DOHH2 (cell line): Measurements from ENCODE around the gene ESRRG.

Experiments used
- H3F3A ChIP-seq: fragments of 200-600 bp; sonication (generic), shearing (Covaris generic); 2 replicates; pipeline ENCODE4 v1.6.0; 2016; ENCODE audit warnings: antibody characterized with exemption, mild to moderate bottlenecking; ENCODE audit not compliant: control insufficient read depth, insufficient read depth
- H3K27ac ChIP-seq: fragments of 200-600 bp; sonication (generic); 2 replicates; pipeline ENCODE4 v1.5.1; 2014; ENCODE audit warnings: low read depth, mild to moderate bottlenecking, low read length, moderate library complexity
- H3K27me3 ChIP-seq: fragments of 200-600 bp; sonication (generic); 2 replicates; pipeline ENCODE4 v1.6.1; 2014; ENCODE audit warnings: mild to moderate bottlenecking, low read length, mixed read lengths; ENCODE audit not compliant: control insufficient read depth
- H3K36me3 ChIP-seq: fragments of 200-600 bp; sonication (generic); 2 replicates; pipeline ENCODE4 v1.6.1; 2014; ENCODE audit warnings: mild to moderate bottlenecking, low read length, moderate library complexity, mixed read lengths; ENCODE audit not compliant: control insufficient read depth
- H3K4me1 ChIP-seq: fragments of 200-600 bp; sonication (generic); 2 replicates; pipeline ENCODE4 v1.6.1; 2014; ENCODE audit warnings: mild to moderate bottlenecking, low read length, mixed read lengths; ENCODE audit not compliant: control insufficient read depth
- H3K4me2 ChIP-seq: fragments of 200-600 bp; sonication (generic); 2 replicates; pipeline ENCODE4 v1.6.0; 2014; ENCODE audit warnings: mild to moderate bottlenecking, low read length, moderate library complexity
- H3K4me3 ChIP-seq: fragments of 200-600 bp; sonication (generic); 2 replicates; pipeline ENCODE4 v1.5.1; 2014; ENCODE audit warnings: mild to moderate bottlenecking, low read length, mixed read lengths
- H3K79me2 ChIP-seq: fragments of 200-600 bp; sonication (generic); 2 replicates; pipeline ENCODE4 v1.6.1; 2014; ENCODE audit warnings: mild to moderate bottlenecking, low read length, mixed read lengths; ENCODE audit not compliant: control insufficient read depth
- H3K9me2 ChIP-seq: fragments of 200-600 bp; sonication (generic); replicated peaks from 2 replicates; pipeline ENCODE4 v1.6.1; 2014; ENCODE audit warnings: mild to moderate bottlenecking, low read length, mixed read lengths; ENCODE audit not compliant: control insufficient read depth
- H3K9me3 ChIP-seq: fragments of 200-600 bp; sonication (generic); 2 replicates; pipeline ENCODE4 v1.6.1; 2014; ENCODE audit warnings: antibody characterized with exemption, low read length, mixed read lengths; ENCODE audit not compliant: control insufficient read depth, insufficient read depth
- H4K20me1 ChIP-seq: fragments of 200-600 bp; sonication (generic); 2 replicates; pipeline ENCODE4 v1.6.0; 2014; ENCODE audit warnings: low read depth, mild to moderate bottlenecking, antibody characterized with exemption, low read length, moderate library complexity; ENCODE audit not compliant: control insufficient read depth, insufficient read depth
- EZH2phosphoT487 ChIP-seq: fragments of 200-600 bp; sonication (generic); IDR thresholded peaks from 2 replicates; pipeline ENCODE4 v1.6.1; 2017; ENCODE audit warnings: borderline replicate concordance, mild to moderate bottlenecking, antibody characterized with exemption, low read length, moderate library complexity, mixed read lengths
- TF ChIP-seq, protein P1 (sequence below): fragments of 200-600 bp; sonication (generic); IDR thresholded peaks from one replicate; pipeline ENCODE4 v1.5.1; 2014; ENCODE audit warnings: antibody characterized with exemption, mild to moderate bottlenecking, low read depth, low read length; ENCODE audit not compliant: poor library complexity, severe bottlenecking

Gene ESRRG

DNA sequence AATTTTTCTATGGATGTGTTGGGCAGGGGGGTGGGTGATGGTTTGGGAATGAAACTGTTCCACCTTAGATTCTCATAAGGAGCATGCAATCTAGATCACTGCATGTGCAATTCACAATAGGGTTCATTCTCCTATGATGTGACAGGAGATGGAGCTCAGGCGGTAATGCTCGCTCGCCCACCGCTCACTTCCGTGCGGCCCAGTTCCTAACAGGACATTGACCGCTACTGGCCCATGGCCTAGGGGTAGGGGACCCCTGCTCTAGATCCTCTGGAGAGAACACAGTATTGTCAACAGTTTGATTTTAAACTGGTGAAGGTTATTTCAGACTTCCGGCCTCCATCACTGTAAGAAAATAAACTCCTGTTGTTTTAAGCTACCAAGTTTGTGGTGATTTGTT is 245.0 kb downstream of the ESRRG start:
- H3F3A ChIP-seq, result no peaks in the 10 kb centered on the region
- H3K27ac ChIP-seq, result no peak overlapping the region
- TF ChIP-seq, protein P1, sequence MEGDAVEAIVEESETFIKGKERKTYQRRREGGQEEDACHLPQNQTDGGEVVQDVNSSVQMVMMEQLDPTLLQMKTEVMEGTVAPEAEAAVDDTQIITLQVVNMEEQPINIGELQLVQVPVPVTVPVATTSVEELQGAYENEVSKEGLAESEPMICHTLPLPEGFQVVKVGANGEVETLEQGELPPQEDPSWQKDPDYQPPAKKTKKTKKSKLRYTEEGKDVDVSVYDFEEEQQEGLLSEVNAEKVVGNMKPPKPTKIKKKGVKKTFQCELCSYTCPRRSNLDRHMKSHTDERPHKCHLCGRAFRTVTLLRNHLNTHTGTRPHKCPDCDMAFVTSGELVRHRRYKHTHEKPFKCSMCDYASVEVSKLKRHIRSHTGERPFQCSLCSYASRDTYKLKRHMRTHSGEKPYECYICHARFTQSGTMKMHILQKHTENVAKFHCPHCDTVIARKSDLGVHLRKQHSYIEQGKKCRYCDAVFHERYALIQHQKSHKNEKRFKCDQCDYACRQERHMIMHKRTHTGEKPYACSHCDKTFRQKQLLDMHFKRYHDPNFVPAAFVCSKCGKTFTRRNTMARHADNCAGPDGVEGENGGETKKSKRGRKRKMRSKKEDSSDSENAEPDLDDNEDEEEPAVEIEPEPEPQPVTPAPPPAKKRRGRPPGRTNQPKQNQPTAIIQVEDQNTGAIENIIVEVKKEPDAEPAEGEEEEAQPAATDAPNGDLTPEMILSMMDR, result no peak
- TF ChIP-seq EZH2phosphoT487, result no peak
- no peaks in the 10 kb centered on the region for H3K4me1 ChIP-seq
- no peaks in the 10 kb centered on the region for H3K27me3 ChIP-seq
- no peaks in the 10 kb centered on the region for H3K9me2 ChIP-seq
- no peaks in the 10 kb centered on the region for H4K20me1 ChIP-seq
- H3K36me3 ChIP-seq, result no peaks in the 10 kb centered on the region
- no peaks in the 10 kb centered on the region for H3K9me3 ChIP-seq
- H3K4me2 ChIP-seq, result no peak overlapping the region
- no peaks in the 10 kb centered on the region for H3K79me2 ChIP-seq
- no peak overlapping the region for H3K4me3 ChIP-seq

DNA sequence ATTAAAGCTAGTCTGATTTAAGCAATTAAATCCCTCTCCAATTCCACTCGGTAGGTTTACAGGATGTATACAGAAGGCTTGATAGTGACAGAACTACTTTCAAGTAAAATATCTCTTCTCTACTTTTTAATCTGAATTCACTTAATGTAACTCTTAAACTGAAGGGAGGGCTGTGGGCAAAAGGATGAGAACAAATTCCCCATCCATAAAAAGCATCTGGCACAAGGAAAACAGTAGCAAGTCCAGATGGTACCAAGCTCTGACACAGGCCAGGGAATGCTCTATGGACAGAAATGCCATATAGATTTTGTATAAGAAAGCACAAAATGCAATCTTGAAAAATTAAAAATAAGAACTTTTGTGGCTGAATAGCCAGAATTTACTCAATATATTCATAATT is 246.9 kb downstream of the ESRRG start:
- H3F3A ChIP-seq, result no peaks in the 10 kb centered on the region
- no peaks in the 10 kb centered on the region for H3K27me3 ChIP-seq
- no peaks in the 10 kb centered on the region for H3K36me3 ChIP-seq
- no peak overlapping the region for H3K27ac ChIP-seq
- H3K4me3 ChIP-seq, result no peak overlapping the region
- H3K4me2 ChIP-seq, result no peak overlapping the region
- H3K9me2 ChIP-seq, result no peaks in the 10 kb centered on the region
- no peaks in the 10 kb centered on the region for H3K9me3 ChIP-seq
- TF ChIP-seq, protein P1, result no peak
- TF ChIP-seq EZH2phosphoT487, result no peak
- H4K20me1 ChIP-seq, result no peaks in the 10 kb centered on the region
- H3K4me1 ChIP-seq, result no peaks in the 10 kb centered on the region
- H3K79me2 ChIP-seq, result no peaks in the 10 kb centered on the region

DNA sequence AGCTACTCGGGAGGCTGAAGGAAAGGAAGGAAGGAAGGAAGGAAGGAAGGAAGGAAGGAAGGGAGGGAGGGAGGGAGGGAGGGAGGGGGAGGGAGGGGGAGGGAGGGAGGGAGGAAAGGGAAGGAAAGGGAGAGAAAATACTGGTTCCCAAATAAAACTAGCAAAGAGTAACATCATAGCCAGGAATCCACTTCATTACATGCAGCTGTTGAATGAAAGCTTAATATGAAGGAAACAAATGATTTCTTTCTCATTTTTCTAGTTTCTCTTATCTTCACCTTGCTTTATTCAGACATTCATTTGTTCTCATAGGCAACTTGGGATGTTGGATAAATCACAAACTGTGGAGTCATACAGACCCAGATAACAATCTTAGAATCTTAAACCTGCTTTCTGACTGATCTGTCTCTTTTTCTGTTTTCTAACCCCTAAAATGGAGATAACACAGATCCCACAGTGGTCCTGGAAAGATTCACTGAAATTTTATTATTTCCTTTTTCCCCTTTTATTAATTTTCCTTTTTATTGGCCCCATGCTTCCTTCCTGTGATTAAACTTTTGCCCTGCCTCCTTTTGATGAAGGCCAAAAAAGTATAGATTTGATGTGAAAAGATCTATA is 247.5 kb downstream of the ESRRG start:
- Histone ChIP-seq H3K4me1 (no peaks in the 10 kb centered on the region), H3K9me2 (no peaks in the 10 kb centered on the region), H3K4me2 (no peak overlapping the region), H3F3A (no peaks in the 10 kb centered on the region), H3K27me3 (no peaks in the 10 kb centered on the region), H3K27ac (no peak overlapping the region), H3K4me3 (no peak overlapping the region), H4K20me1 (no peaks in the 10 kb centered on the region), H3K79me2 (no peaks in the 10 kb centered on the region), H3K9me3 (no peaks in the 10 kb centered on the region), H3K36me3 (no peaks in the 10 kb centered on the region)
- TF ChIP-seq, protein P1, result no peak
- no peak for TF ChIP-seq EZH2phosphoT487
